ENCODE data around the gene XRN1.
A peak's percentile ranks its signal among the peaks of the same experiment; 100 is the strongest.

XRN1 gene

GRCh38 chr3:142459096-142459495 lies 11.3 kb upstream of the XRN1 start:
- H3K27ac ChIP-seq (replicated peaks; ENCODE audit: low read length), result no peak overlapping the region
- no peak overlapping the region for H4K8ac ChIP-seq (ENCODE audit: low read depth, low read length)
- H2AFZ ChIP-seq (ENCODE audit: low read length), result no peak overlapping the region
- H2BK15ac ChIP-seq (ENCODE audit: low read length), result no peak overlapping the region
- H4K91ac ChIP-seq (ENCODE audit: low read depth, low read length, poor library complexity), result no peak overlapping the region
- H3K23ac ChIP-seq (ENCODE audit: low read depth, low read length, poor library complexity), result no peak overlapping the region
- WGBS, 2 donors (ENCODE audit: extremely low coverage in 2 of 2, insufficient read length in 2 of 2, insufficient replicate concordance in 1 of 2), result 100% methylated on average over 1 of the region's 3 CpGs; no CpG with 5 or more reads in 1 of the 2 donors
- no peaks in the 10 kb centered on the region for H3K79me1 ChIP-seq (ENCODE audit: low read depth, low read length)
- H3K4me1 ChIP-seq (ENCODE audit: control insufficient read depth in 2 of 2, insufficient read depth in 1 of 2, low read depth in 1 of 2, low read length in 2 of 2), result no peaks in the 10 kb centered on the region
- no peak overlapping the region for H3K14ac ChIP-seq (ENCODE audit: low read length)
- no peak overlapping the region for H3K18ac ChIP-seq (ENCODE audit: low read length)
- H3K9me3 ChIP-seq (replicated peaks in 1 of 2; ENCODE audit: control insufficient read depth in 2 of 2, insufficient read depth in 1 of 2, low read depth in 1 of 2, low read length in 2 of 2), result no peaks in the 10 kb centered on the region
- H3K4ac ChIP-seq (ENCODE audit: low read length), result no peak overlapping the region
- H2BK120ac ChIP-seq (ENCODE audit: low read depth, low read length), result no peak overlapping the region
- no peak for DNase-seq (ENCODE audit: low spot score)
- no peak overlapping the region for H3K4me3 ChIP-seq (ENCODE audit: low read length in 2 of 2)
- no peak overlapping the region for H2BK12ac ChIP-seq (ENCODE audit: low read length)
- H2BK5ac ChIP-seq (ENCODE audit: low read length), result no peak overlapping the region
- peaks cover 0 to 63% of the 10 kb centered on the region in 2 donors for H3K36me3 ChIP-seq (replicated peaks in 1 of 2; ENCODE audit: control insufficient read depth in 2 of 2, insufficient read depth in 2 of 2, low read length in 2 of 2)
- H2AK5ac ChIP-seq (ENCODE audit: low read depth, low read length), result no peak overlapping the region
- no peak overlapping the region for H3K4me2 ChIP-seq (ENCODE audit: insufficient read depth, low read length, poor library complexity, severe bottlenecking)
- no peak overlapping the region for H3K9ac ChIP-seq (ENCODE audit: low read depth, low read length, poor library complexity)
- H3K27me3 ChIP-seq (ENCODE audit: control insufficient read depth in 3 of 3, insufficient read depth in 3 of 3, low read depth in 1 of 3, low read length in 3 of 3), result no peaks in the 10 kb centered on the region

DNA sequence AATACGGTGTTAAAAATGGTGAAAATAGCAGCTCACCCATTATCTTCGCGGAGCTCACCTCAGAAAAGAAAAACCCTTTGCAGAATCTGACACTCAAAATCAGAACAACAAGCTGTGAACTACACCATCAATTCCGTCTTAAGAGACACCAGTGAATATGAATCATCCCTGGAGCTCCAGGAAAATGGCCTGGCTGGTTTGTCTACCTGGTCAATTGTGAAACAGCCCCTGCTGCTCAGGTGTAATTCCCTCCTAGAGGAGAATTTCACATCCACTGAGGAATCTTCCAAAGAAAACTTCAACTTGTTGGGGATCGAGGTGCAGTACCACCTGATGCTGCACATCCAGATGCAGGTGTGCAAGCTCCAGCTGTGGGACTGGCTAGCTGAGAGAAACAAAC lies 3.0 kb upstream of the XRN1 start:
- Histone ChIP-seq H3K23ac (ENCODE audit: low read depth, low read length, poor library complexity) (no peak overlapping the region), H3K4ac (ENCODE audit: low read length) (no peak overlapping the region), H3K9ac (ENCODE audit: low read depth, low read length, poor library complexity) (no peak overlapping the region), H3K27me3 (ENCODE audit: control insufficient read depth in 3 of 3, insufficient read depth in 3 of 3, low read depth in 1 of 3, low read length in 3 of 3) (no peaks in the 10 kb centered on the region), H2BK120ac (ENCODE audit: low read depth, low read length) (no peak overlapping the region), H2BK15ac (ENCODE audit: low read length) (no peak overlapping the region), H3K9me3 (replicated peaks in 1 of 2; ENCODE audit: control insufficient read depth in 2 of 2, insufficient read depth in 1 of 2, low read depth in 1 of 2, low read length in 2 of 2) (no peaks in the 10 kb centered on the region), H3K14ac (ENCODE audit: low read length) (no peak overlapping the region), H3K4me3 (ENCODE audit: low read length in 2 of 2) (no peak overlapping the region), H2AK5ac (ENCODE audit: low read depth, low read length) (no peak overlapping the region), H3K4me1 (ENCODE audit: control insufficient read depth in 2 of 2, insufficient read depth in 1 of 2, low read depth in 1 of 2, low read length in 2 of 2) (peaks cover 0 to 7% of the 10 kb centered on the region in 2 donors), H2AFZ (ENCODE audit: low read length) (no peak overlapping the region), H2BK12ac (ENCODE audit: low read length) (no peak overlapping the region), H4K91ac (ENCODE audit: low read depth, low read length, poor library complexity) (no peak overlapping the region), H2BK5ac (ENCODE audit: low read length) (no peak overlapping the region), H3K79me1 (ENCODE audit: low read depth, low read length) (no peaks in the 10 kb centered on the region), H3K36me3 (replicated peaks in 1 of 2; ENCODE audit: control insufficient read depth in 2 of 2, insufficient read depth in 2 of 2, low read length in 2 of 2) (peaks cover 0 to 57% of the 10 kb centered on the region in 2 donors), H3K18ac (ENCODE audit: low read length) (no peak overlapping the region), H4K8ac (ENCODE audit: low read depth, low read length) (no peak overlapping the region), H3K27ac (replicated peaks; ENCODE audit: low read length) (no peak overlapping the region), H3K4me2 (ENCODE audit: insufficient read depth, low read length, poor library complexity, severe bottlenecking) (no peak overlapping the region)
- DNase-seq (ENCODE audit: low spot score), result no peak
- no CpG with 5 or more reads among the region's 5 CpGs for WGBS, 2 donors (ENCODE audit: extremely low coverage in 2 of 2, insufficient read length in 2 of 2, insufficient replicate concordance in 1 of 2)

GRCh38 chr3:142450189-142450588 lies 2.4 kb upstream of the XRN1 start:
- no peak overlapping the region for H3K18ac ChIP-seq (ENCODE audit: low read length)
- H3K36me3 ChIP-seq (replicated peaks in 1 of 2; ENCODE audit: control insufficient read depth in 2 of 2, insufficient read depth in 2 of 2, low read length in 2 of 2), result peaks cover 0 to 54% of the 10 kb centered on the region in 2 donors
- H2AFZ ChIP-seq (ENCODE audit: low read length), result no peak overlapping the region
- H3K4me1 ChIP-seq (ENCODE audit: control insufficient read depth in 2 of 2, insufficient read depth in 1 of 2, low read depth in 1 of 2, low read length in 2 of 2), result peaks cover 0 to 7% of the 10 kb centered on the region in 2 donors
- no CpG with 5 or more reads among the region's 3 CpGs for WGBS, 2 donors (ENCODE audit: extremely low coverage in 2 of 2, insufficient read length in 2 of 2, insufficient replicate concordance in 1 of 2)
- H3K4me3 ChIP-seq (ENCODE audit: low read length in 2 of 2), result no peak overlapping the region
- H2BK15ac ChIP-seq (ENCODE audit: low read length), result no peak overlapping the region
- no peak overlapping the region for H2BK12ac ChIP-seq (ENCODE audit: low read length)
- no peak overlapping the region for H3K14ac ChIP-seq (ENCODE audit: low read length)
- H4K8ac ChIP-seq (ENCODE audit: low read depth, low read length), result no peak overlapping the region
- H3K27me3 ChIP-seq (ENCODE audit: control insufficient read depth in 3 of 3, insufficient read depth in 3 of 3, low read depth in 1 of 3, low read length in 3 of 3), result no peaks in the 10 kb centered on the region
- no peaks in the 10 kb centered on the region for H3K9me3 ChIP-seq (replicated peaks in 1 of 2; ENCODE audit: control insufficient read depth in 2 of 2, insufficient read depth in 1 of 2, low read depth in 1 of 2, low read length in 2 of 2)
- no peak overlapping the region for H3K23ac ChIP-seq (ENCODE audit: low read depth, low read length, poor library complexity)
- no peak overlapping the region for H3K4me2 ChIP-seq (ENCODE audit: insufficient read depth, low read length, poor library complexity, severe bottlenecking)
- H2AK5ac ChIP-seq (ENCODE audit: low read depth, low read length), result no peak overlapping the region
- no peak overlapping the region for H3K27ac ChIP-seq (replicated peaks; ENCODE audit: low read length)
- no peak overlapping the region for H2BK120ac ChIP-seq (ENCODE audit: low read depth, low read length)
- no peak overlapping the region for H2BK5ac ChIP-seq (ENCODE audit: low read length)
- H4K91ac ChIP-seq (ENCODE audit: low read depth, low read length, poor library complexity), result no peak overlapping the region
- H3K4ac ChIP-seq (ENCODE audit: low read length), result no peak overlapping the region
- H3K79me1 ChIP-seq (ENCODE audit: low read depth, low read length), result no peaks in the 10 kb centered on the region
- no peak for DNase-seq (ENCODE audit: low spot score)
- no peak overlapping the region for H3K9ac ChIP-seq (ENCODE audit: low read depth, low read length, poor library complexity)

DNA sequence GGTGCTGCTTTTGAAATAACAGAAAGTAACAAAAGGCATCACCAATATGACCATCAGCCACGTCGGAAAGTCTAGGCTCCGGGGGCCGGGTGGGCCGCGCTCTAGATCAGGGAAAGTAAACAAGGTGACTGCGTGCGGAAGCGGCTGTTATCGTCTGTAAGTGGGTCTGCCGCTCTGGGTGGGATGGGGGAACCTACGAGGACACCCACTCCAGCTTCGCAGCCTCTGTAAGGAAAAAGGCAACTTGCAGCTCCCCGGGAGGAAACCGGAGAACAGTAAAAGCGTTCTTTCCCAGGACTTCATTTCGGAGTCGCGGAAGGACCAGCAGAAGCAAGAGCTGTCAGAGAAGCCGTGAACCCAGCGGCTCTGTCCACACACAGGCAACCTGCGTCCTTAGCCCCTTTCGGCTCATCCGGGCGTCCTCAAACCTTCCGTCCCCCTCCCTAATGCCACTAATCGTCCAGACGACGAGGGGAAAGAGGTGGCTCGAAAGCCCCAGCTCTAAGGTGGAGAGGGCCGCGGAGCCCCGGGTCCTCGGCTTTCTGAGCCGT lies 461 bp downstream of the XRN1 start:
- H3K4ac ChIP-seq (ENCODE audit: low read length), result no peak overlapping the region
- no peak overlapping the region for H2BK12ac ChIP-seq (ENCODE audit: low read length)
- peak overlapping the region; percentile 15 for H3K18ac ChIP-seq (ENCODE audit: low read length)
- WGBS, 2 donors (ENCODE audit: extremely low coverage in 2 of 2, insufficient read length in 2 of 2, insufficient replicate concordance in 1 of 2), result no CpG with 5 or more reads among the region's 35 CpGs
- no peaks in the 10 kb centered on the region for H3K27me3 ChIP-seq (ENCODE audit: control insufficient read depth in 3 of 3, insufficient read depth in 3 of 3, low read depth in 1 of 3, low read length in 3 of 3)
- peak overlapping the region; percentile 86 for H2AFZ ChIP-seq (ENCODE audit: low read length)
- H3K4me1 ChIP-seq (ENCODE audit: control insufficient read depth in 2 of 2, insufficient read depth in 1 of 2, low read depth in 1 of 2, low read length in 2 of 2), result peaks cover 0 to 7% of the 10 kb centered on the region in 2 donors
- peak overlapping the region; percentile 47 for H3K23ac ChIP-seq (ENCODE audit: low read depth, low read length, poor library complexity)
- peaks cover 0 to 9% of the 10 kb centered on the region in 2 donors for H3K9me3 ChIP-seq (replicated peaks in 1 of 2; ENCODE audit: control insufficient read depth in 2 of 2, insufficient read depth in 1 of 2, low read depth in 1 of 2, low read length in 2 of 2)
- no peak overlapping the region for H2AK5ac ChIP-seq (ENCODE audit: low read depth, low read length)
- H3K79me1 ChIP-seq (ENCODE audit: low read depth, low read length), result no peaks in the 10 kb centered on the region
- H3K4me3 ChIP-seq (ENCODE audit: low read length in 2 of 2), result peak overlapping the region; percentile 90 to 100
- no peak overlapping the region for H2BK5ac ChIP-seq (ENCODE audit: low read length)
- H3K4me2 ChIP-seq (ENCODE audit: insufficient read depth, low read length, poor library complexity, severe bottlenecking), result peak overlapping the region; percentile 67
- no peak overlapping the region for H2BK15ac ChIP-seq (ENCODE audit: low read length)
- peaks cover 0 to 34% of the 10 kb centered on the region in 2 donors for H3K36me3 ChIP-seq (replicated peaks in 1 of 2; ENCODE audit: control insufficient read depth in 2 of 2, insufficient read depth in 2 of 2, low read length in 2 of 2)
- no peak for DNase-seq (ENCODE audit: low spot score)
- no peak overlapping the region for H4K8ac ChIP-seq (ENCODE audit: low read depth, low read length)
- H4K91ac ChIP-seq (ENCODE audit: low read depth, low read length, poor library complexity), result no peak overlapping the region
- no peak overlapping the region for H3K14ac ChIP-seq (ENCODE audit: low read length)
- H2BK120ac ChIP-seq (ENCODE audit: low read depth, low read length), result no peak overlapping the region
- peak overlapping the region; percentile 90 for H3K9ac ChIP-seq (ENCODE audit: low read depth, low read length, poor library complexity)
- H3K27ac ChIP-seq (replicated peaks; ENCODE audit: low read length), result peak overlapping the region; percentile 11

All from neuronal stem cell (in vitro differentiated cells).